GM19043 (cell line): ENCODE results near the gene FAXC.
"Not testable (repeated sequence)": the region's sequence is repeated elsewhere in the genome, so short reads cannot be mapped to it uniquely, and the experiment has no call there.

Experiments used
- ATAC-seq: cut with Tn5 transposase; IDR thresholded peaks from one replicate; pipeline ENCODE4 v1.9.1; 2021; ENCODE audit warnings: low read depth; ENCODE audit not compliant: unreplicated experiment

FAXC gene

DNA sequence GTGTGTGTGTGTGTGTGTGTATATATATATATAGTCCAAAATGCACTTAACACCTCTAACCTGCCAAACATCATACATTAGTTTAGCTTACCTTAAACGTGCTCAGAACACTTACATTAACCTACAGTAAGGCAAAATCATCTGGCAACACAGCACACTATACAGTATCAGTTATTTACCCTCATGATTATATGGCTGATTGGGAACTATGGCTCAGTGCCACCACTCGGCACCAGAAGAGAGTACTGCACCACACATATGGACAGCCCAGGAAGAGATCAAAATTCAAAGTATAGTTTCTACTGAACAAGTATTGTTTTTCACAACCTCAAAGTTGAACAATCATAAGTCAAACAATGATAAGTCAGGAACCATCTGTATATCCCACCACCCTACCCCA, 59.8 kb downstream of the FAXC start:
- no peak for ATAC-seq

DNA sequence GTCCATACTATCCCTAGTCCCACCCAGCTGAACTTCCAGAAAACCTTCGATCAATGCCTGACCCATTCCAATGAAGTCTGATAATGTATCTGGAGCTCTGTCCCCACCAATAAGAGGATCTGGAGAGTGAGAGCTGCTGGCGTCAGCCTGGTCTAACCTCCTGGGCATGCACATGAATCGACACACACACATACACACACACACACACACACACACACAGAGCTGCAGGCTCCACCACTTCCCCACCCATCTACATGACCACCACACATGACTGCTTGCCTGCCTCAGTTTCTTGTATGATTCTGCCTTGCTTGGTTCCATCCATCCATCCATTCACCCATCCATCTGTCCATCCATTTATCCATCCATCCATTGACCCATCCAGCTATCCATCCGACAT, 60.8 kb downstream of the FAXC start:
- no peak for ATAC-seq

DNA sequence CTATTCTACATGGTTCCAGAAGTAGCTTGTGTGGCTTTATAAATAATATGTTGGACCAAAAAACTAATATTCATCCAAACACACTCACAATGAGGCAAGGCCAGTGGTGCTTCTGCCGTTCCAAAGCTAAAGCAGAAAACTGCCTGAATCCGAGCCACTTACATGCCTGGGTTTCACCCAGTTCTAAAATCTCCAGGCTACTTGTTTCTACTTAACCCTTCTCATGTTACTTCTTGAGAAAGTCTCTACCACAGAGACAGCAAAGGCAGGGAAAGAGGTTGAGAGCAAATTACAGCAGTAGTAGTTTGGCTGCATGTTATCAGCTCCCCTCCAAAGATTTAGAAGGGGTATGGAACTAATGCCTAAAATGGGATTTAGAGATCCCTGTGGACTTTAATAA, 62.0 kb downstream of the FAXC start:
- no peak for ATAC-seq

DNA sequence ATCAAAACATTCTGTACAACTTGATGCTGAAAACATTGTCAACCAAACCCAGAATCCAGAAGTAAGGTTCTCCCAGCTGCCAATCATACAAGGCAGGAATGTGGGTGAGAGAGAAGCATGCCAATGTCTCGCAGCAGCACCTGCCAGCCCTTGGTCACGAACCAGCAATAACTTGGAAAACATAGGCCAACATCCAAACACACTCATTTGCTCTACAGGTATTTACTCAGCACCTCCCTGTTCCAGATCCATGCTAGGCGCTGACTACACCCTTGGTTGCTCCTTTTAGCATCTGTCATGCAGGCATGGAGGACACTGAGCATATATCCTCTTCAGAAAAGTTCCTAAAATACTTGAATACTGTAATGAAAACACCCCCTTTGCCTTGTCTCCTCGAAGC, 63.6 kb downstream of the FAXC start:
- ATAC-seq, result no peak

DNA sequence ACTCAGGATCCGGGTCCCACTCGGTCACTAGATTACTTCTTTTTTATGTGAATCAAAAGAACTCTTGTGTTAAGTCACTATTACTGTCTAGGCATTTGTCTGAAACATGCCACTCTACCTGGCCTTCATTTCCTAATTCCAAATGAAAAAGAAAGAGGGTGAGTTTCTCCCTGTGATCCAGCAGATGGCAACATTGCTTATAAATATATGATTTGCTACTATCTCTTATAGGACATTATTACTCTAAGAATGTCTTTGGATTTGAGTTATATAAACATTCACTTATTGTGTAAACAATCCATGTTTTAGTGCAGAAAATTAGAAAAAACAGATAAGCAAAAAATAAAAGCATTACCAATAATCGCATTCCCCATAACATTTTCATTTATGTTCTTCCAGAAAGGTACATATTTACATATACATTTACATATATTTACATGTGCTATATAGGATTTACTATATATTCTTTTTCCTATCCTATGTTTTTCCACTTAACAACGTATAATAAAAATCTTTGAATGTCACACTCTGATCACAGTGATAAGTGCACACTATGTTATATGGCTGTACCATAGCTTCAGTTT, 66.9 kb downstream of the FAXC start:
- peak; percentile 60 for ATAC-seq

DNA sequence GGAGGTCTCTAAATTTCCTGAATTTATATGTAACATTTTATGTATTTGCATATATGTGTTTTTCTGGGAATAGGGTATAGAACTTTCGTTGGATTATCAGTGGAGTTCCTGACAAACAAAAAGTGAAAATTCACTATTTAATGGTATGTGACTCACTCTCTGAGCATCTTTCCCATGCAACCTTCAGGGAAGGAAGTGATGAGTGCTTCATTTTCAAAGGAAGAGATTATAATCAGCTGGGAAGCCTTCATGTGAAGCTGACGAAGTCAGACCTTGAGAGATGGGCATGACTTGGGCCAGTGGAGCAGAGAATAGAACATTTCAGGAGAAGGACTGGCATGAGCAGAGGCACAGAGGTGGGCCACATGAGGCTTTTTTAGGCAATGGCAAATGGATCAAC, 72.7 kb downstream of the FAXC start:
- ATAC-seq, result no peak

DNA sequence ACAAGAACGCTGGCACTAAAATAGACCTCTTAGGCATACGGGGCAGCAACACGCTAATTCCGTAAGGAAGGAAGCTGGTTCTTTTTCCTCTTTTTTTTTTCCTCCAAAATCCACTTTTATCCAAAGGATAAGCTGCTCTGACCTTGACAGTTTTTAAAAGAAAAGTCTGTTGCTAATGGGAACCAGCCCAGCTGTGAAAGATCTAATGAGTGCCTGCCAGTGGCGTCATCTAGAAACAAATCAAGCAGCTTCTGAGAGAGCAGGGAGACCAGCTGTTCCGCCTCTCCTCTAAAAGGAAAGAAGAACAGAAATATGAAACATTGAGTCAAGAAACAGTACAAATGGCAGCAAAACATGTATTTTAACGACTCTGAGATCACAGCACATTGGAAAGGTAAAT, 78.6 kb downstream of the FAXC start:
- ATAC-seq, result no peak

DNA sequence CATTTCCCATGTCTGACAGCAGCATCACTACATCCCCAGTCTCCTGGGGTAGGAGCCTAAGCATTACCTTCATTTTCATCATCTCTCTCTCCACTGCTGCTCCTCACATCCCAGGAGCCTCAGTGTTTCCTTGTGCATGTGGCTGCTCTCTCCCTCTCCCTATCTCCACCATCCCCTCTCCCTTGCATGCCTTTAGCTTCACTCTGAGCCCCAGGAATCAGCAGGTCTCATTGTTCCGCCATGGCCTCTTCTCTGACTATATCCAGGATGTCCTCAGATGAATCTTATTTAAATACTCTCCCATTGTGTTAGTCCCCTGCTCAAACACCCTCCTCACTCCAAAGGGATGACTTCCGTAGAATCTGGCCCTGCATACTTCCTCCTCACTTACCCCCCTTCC, 79.4 kb downstream of the FAXC start:
- no peak for ATAC-seq

DNA sequence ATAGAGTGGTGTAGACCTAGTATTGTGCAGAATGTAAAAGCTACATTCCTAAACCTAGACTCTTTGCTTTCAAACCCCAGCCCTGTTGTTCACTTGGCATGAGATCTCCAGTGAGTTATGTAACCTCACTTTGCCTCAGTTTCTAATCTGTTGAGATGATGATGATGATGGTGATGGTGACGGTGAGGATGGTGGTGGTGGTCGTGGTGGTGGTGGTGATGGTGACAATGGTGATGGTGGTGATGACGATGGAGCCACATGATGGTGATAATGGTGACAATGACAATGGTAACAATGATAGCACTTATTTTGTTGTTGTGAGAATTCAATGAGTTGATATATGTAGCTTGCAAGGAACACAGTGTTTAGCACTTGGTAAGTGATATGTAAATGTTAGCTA, 80.3 kb downstream of the FAXC start:
- ATAC-seq, result no peak

DNA sequence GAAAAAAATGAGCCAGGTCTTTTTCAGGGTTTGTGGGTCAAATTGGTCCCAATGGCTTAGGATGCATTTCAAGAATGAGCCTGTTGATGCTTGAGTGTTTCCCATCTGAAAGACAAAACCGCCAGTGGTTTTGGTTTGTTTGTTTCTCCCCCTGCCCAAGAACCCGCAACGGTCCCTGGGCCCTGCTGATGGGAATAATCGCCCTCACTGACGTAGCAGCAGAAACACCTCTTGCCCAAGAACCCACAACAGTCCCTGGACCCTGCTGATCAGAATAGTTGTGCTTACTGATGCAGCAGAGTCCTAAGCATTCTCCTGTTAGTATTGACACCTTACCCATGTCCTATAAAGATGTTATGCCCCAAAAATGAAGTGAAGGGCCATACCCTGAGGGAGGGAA, 82.5 kb downstream of the FAXC start:
- not testable (repeated sequence) for ATAC-seq

DNA sequence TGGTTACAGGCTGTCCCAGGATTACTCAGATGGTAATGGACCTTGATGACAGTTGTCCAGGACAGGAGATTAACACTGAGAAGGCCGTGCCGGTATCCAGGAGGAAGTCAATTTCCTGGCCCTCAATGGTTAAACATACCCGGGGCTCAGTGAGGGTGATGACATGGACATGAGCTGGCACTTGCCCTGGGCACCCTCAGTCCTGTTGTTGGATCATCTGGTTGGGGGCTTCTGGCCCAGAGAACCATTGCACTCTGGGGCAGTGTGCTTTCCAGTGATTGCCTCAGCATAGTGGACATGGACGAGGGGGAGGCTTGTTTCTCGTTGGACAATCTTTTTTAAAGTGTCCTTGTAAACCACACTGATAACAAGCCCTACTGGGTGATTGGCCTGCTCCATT, 84.0 kb downstream of the FAXC start:
- not testable (repeated sequence) for ATAC-seq

DNA sequence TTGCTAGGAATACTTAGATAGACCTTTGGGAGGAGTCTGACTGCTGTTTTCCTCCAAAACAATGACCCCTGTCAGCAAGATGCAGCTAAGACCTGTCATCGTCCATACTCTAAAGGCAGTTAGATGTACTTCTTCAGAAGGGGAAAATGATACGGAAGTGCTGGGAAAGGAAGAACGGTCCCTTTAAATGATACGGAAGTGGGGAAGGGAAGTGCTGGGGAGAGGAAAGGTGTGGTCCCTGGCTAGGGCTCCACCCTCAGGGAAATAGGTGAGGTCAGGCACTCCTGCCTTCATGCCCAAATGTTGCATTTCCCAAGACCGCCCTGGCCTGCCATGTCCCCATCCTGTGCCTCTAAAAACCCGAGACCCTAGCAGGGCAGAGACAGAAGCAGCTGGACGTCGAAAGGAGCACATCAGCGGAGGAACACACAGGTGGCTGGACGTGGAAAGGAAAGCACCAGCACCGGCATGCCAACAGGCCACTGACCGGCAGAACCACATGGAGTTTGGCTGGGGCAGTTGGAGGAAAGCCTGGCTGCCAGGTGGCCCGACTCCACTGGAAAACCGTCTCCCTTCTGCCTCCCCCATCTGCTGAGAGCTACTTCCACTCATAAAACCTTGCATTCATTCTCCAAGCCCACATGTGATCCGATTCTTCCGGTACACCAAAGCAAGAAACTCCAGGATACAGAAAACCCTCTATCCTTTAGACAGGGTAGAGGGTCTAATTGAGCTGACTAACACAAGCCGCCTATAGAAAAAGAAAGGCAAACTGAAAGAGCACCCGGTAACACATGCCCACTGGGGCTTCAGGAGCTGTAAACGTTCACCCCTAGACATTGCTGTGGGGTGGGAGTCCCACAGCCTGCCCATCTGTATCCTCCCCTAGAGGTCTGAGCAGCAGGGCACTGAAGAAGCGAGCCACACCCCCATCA, 94.6 kb downstream of the FAXC start:
- ATAC-seq, result no peak

DNA sequence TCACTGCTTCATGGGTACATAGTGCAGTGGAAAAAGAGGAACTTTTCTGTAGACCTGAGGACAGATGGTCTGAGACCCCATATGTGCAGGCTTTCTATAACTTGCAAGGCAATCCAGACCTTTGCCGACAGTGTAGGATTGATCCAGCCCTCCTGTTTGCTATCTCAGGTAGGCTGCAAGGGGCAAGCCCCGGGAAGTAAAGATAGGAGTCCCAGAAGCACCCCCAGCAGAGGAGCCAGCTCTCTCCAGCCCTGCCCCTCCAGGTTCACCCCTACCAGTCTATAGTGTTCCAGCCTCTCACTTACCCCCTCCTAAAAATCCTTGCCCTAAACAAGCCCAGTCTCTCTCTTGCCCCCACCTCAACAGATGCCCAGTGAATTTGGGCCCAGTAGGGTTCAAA, 96.2 kb downstream of the FAXC start:
- ATAC-seq, result no peak

DNA sequence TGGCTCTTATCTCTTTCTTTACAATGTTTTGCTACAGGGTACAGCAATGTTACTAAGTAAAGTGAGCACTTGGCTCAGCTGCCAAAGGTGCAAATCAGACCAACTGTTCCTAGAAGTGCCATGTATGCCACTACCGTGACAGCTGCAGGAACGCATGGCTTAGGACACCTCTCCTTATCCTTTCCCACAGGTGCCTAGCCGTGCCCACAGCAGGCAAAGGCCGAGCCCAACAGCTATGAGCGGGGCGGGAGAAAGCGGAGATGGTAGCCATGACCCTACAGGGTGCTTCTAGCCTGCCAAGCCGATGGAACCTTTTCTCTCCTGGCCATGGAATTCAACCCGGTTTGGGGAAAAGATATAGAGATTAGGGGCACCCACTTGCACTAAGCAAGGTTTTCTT, 97.1 kb downstream of the FAXC start:
- no peak for ATAC-seq

DNA sequence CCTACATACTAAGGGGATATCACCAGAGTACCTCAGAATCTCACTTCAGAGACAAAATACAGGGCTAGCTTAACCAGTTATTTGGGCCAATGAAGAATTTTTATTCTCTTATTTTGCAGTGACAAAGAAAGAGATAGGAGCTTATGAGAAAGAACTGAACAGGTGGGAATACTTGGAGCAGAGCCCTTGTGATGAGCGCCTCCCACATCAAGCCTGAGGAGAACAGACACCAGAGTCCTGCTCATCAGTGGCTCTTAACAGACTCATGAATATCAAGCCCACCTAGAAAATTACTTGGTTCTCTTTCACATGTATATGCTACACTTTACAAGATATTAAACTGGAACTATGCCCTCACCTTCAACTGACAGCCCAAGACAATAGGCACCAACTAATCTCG, 99.0 kb downstream of the FAXC start:
- ATAC-seq, result no peak

DNA sequence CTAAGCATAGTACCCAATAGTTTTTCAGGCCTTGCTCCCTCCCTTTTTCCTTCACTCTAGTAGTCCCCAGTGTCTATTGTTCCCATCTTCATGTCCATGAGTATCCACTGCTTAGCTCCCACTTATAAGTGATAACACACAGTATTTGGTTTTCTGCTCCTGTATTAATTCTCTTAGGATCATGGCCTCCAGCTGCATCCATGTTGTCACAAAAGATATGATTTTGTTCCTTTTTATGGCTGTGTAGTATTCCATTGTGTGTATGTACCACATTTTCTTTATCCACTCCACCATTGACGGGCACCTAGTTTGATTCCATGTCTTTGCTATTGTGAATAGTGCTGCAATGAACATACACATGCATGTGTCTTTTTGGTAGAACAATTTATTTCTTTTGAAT, 102.9 kb downstream of the FAXC start:
- ATAC-seq, result no peak

DNA sequence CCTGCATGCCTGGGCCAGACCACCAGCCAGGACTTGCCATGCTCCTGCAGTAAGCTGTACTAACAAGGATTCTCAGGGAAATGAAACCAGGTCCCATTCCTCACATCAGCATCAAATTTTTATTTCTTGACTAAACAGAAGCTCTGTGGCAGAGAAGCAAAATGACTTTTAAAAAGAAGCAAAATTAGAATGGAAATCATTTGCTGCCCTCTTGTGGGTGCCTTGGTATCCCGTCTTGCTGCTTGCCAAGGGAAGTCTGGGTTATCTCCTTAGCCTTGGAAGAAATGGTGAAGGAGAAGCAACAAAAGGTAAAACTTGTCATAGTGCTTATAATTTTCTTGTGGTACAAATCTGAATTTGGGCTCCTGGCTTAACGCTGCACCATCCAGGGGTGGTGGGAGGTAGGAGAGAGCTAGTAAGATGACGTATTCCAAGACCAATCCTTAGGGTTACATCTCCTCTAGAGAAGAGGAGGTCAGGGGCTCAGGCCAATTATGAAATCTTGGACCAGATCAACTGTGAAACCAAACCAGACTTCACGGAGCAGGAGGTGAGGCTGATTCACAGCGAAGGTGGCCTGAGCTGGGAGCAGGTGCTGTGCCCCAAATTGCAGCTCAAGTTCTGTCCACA, 107.5 kb downstream of the FAXC start:
- ATAC-seq, result no peak

DNA sequence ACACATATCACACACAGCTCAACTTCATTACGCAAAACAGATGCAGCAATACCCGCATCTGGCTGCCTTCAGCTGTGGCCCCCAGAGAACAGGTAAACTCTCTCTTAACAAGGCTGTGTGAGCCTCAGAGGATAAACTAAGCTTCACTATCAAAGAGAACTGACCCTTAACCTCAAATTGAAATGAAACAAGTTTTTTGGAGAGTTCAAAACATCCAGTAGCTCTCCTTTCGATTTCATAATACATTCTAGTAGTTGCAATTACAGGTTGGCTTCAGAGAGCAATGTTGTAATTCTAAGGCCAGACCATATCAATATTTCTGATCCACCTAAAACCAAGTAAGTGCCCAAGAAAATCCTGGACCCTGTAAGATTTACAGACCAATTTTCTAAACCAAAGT, 113.5 kb downstream of the FAXC start:
- no peak for ATAC-seq

DNA sequence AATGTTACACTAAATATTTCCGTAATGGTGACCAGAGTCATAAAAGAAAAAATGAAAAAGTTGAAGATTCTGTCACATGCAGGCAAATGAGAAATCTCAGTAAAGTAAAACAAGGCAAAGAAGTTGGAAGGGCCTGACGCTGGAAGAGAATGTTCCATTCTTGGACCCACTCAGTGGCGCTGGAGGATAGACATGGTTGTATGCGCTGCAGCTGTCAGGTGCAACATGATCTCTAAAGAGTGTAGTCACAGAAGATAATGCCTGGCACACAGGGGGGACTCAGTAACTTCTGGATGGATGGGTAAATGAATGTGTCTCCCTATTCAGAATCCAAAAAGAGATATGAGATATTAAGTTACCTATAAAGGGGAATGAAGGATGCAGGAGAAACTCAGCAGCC, 116.3 kb downstream of the FAXC start:
- no peak for ATAC-seq

DNA sequence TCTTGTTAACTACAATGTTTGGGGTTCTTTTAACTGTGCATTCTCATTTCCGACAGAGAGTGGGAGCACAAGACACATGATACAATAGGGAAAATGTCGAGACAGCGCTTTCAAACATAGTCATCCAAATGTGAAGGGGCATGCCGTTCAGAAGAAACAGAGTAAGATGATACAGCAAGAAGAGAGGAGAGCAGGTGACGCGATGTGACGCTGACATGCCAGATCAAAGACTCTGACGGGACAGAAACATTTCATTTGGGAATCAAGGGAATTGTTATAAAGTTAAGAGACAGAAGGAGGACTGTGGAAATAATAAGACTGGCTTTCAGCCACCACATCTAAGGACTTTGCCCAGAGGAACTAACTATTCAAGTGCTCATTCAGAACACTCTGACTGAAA, 117.4 kb downstream of the FAXC start:
- ATAC-seq, result no peak

DNA sequence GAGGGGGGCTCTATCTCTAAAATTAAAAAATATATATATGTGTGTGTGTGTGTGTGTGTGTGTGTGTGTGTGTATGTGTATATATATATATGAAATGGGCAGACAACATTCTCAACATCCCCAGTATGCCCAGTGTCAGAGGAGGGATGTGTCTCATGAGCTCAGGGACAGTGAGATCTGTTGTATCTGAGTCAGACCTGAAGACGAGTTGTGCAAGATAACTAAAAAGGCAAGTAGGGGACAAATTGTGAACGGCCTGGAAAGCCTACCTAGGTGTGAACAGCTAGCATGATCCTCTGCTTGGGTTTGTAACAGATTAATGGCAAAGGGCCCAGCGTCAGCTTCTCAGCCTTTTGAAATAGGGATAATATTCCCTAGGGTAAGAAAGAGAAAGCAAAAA, 124.3 kb downstream of the FAXC start:
- no peak for ATAC-seq
